RWPE2 (cell line): Measurements from ENCODE around the gene MMRN2.
"Not testable (repeated sequence)": the region's sequence is repeated elsewhere in the genome, so short reads cannot be mapped to it uniquely, and the experiment has no call there.

ENCODE experiments used
- ATAC-seq: fragments of 200-7000 bp; cut with Tn5 transposase; 3 replicates; pipeline ENCODE4 v1.9.1; 2021; ENCODE audit warnings: low read depth
- DNase-seq: peaks from one replicate; pipeline ENCODE4 v3.0.0-alpha.2; 2020; ENCODE audit warnings: low spot score
- H3K27ac ChIP-seq: fragments of 450-650 bp; 2 replicates; pipeline ENCODE4 v1.5.1; 2017; ENCODE audit warnings: mild to moderate bottlenecking; ENCODE audit not compliant: poor library complexity, severe bottlenecking
- H3K27me3 ChIP-seq: fragments of 250-450 bp; sonication (Bioruptor Pico); 2 replicates; pipeline ENCODE4 v1.5.1; 2021; ENCODE audit warnings: mild to moderate bottlenecking, moderate library complexity; ENCODE audit not compliant: insufficient read depth, poor library complexity, severe bottlenecking
- H3K36me3 ChIP-seq: fragments of 250-450 bp; sonication (Bioruptor Pico); 2 replicates; pipeline ENCODE4 v1.5.1; 2020; ENCODE audit warnings: low read depth, mild to moderate bottlenecking, moderate library complexity
- H3K4me1 ChIP-seq: fragments of 250-450 bp; sonication (Bioruptor Pico); 2 replicates; pipeline ENCODE4 v1.5.1; 2021; ENCODE audit warnings: mild to moderate bottlenecking, moderate library complexity; ENCODE audit not compliant: insufficient read depth, poor library complexity, severe bottlenecking
- H3K4me3 ChIP-seq: fragments of 250-450 bp; sonication (Bioruptor Pico); 2 replicates; pipeline ENCODE4 v1.5.1; 2021; ENCODE audit warnings: mild to moderate bottlenecking, moderate library complexity; ENCODE audit not compliant: severe bottlenecking
- H3K9me3 ChIP-seq: fragments of 250-450 bp; sonication (Bioruptor Pico); 2 replicates; pipeline ENCODE4 v1.5.1; 2021; ENCODE audit warnings: mild to moderate bottlenecking, moderate library complexity; ENCODE audit not compliant: severe bottlenecking
- TF ChIP-seq, protein P1 (sequence below): fragments of 450-650 bp; IDR thresholded peaks from one replicate; pipeline ENCODE4 v1.5.1; 2017; ENCODE audit warnings: mild to moderate bottlenecking, moderate library complexity; ENCODE audit not compliant: poor library complexity, severe bottlenecking

MMRN2 gene, protein sequence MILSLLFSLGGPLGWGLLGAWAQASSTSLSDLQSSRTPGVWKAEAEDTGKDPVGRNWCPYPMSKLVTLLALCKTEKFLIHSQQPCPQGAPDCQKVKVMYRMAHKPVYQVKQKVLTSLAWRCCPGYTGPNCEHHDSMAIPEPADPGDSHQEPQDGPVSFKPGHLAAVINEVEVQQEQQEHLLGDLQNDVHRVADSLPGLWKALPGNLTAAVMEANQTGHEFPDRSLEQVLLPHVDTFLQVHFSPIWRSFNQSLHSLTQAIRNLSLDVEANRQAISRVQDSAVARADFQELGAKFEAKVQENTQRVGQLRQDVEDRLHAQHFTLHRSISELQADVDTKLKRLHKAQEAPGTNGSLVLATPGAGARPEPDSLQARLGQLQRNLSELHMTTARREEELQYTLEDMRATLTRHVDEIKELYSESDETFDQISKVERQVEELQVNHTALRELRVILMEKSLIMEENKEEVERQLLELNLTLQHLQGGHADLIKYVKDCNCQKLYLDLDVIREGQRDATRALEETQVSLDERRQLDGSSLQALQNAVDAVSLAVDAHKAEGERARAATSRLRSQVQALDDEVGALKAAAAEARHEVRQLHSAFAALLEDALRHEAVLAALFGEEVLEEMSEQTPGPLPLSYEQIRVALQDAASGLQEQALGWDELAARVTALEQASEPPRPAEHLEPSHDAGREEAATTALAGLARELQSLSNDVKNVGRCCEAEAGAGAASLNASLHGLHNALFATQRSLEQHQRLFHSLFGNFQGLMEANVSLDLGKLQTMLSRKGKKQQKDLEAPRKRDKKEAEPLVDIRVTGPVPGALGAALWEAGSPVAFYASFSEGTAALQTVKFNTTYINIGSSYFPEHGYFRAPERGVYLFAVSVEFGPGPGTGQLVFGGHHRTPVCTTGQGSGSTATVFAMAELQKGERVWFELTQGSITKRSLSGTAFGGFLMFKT

DNA sequence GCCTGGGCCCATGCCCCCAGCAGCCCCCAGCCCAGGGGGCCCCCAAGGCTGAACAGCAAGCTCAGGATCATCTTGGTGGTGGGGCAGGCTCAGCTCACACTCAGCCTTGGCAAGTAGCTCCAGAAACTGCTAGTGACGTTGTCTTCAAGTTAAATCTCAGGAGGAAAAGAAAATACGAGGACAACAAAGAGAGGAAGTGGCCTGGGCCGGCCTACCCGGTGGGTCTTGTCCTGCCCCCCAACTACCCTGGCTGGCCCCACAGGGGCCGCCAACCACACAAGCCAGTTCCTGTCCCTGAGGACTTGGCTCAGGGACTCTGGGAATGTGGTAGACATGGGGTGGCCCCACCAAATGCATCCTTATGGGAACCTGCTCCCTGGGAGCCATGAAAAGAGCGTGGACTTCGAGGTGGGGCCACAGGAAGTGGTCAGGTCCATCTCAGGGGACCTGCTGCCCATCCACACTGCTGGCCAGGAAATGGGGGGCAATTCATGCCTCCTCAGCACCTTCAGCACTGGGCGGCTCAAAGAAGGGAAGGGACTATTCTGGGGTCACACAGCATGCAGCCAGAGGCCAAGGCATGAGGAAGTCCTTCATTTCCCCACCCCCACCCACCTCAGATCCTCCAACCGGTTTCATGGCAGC is at the start of gene MMRN2:
MMRN2 (minus strand) TSS at position 145 of the 645 bp plus-strand sequence; CDS start at position 71, 74 bp downstream.
- ATAC-seq (no peak), DNase-seq (no peak)
- Histone ChIP-seq H3K4me1 (peaks cover 23% of the 10 kb centered on the region), H3K27me3 (no peaks in the 10 kb centered on the region), H3K9me3 (no peaks in the 10 kb centered on the region), H3K4me3 (no peak within 1 kb of the TSS), H3K36me3 (no peaks in the 10 kb centered on the region), H3K27ac (peak within 1 kb of the TSS; percentile 70)
- TF ChIP-seq, protein P1, sequence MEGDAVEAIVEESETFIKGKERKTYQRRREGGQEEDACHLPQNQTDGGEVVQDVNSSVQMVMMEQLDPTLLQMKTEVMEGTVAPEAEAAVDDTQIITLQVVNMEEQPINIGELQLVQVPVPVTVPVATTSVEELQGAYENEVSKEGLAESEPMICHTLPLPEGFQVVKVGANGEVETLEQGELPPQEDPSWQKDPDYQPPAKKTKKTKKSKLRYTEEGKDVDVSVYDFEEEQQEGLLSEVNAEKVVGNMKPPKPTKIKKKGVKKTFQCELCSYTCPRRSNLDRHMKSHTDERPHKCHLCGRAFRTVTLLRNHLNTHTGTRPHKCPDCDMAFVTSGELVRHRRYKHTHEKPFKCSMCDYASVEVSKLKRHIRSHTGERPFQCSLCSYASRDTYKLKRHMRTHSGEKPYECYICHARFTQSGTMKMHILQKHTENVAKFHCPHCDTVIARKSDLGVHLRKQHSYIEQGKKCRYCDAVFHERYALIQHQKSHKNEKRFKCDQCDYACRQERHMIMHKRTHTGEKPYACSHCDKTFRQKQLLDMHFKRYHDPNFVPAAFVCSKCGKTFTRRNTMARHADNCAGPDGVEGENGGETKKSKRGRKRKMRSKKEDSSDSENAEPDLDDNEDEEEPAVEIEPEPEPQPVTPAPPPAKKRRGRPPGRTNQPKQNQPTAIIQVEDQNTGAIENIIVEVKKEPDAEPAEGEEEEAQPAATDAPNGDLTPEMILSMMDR = no peak

DNA sequence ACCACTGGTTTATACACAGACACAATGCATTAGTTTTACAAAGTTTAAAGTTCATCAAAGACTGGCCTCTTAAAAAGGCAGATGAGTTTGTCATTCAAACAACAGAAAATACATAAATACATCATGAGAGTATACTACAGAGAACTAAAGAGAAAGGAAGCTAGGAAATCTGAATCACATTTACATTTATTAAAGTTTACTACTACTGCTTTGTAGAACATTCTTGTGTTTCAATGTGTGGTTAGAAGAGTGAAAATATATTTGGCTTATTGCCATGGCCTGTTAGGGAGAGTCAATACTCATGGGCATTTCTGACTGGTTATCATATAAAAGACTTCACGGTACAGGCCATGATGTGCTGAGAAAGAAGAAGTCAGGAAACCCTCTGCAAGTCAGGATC is 49.7 kb upstream of the MMRN2 start:
- H3K36me3 ChIP-seq, H3K27me3 ChIP-seq, ATAC-seq, H3K4me3 ChIP-seq, H3K9me3 ChIP-seq, H3K4me1 ChIP-seq, DNase-seq, H3K27ac ChIP-seq: not testable (repeated sequence)

DNA sequence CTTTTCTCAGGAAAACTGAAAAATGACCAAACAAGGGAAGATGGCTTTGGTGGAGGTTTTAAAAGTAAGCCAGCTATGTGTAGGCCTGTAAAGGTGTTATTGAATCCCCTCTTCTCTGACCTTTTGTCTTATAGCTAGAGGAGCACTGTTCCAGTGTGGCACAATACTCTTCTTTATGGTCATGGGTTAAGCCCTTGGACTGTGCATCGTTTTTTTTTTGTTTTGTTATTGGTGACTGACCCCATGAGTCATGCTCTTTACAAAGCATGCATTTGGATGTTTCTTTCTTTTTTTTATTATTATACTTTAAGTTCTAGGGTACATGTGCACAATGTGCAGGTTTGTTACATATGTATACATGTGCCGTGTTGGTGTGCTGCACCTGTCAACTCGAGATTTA is 43.1 kb upstream of the MMRN2 start:
- Histone ChIP-seq H3K4me1 (no peaks in the 10 kb centered on the region), H3K27ac (no peak overlapping the region), H3K4me3 (no peak overlapping the region), H3K36me3 (no peaks in the 10 kb centered on the region), H3K9me3 (no peaks in the 10 kb centered on the region), H3K27me3 (no peaks in the 10 kb centered on the region)
- no peak for ATAC-seq
- TF ChIP-seq, protein P1 = no peak
- DNase-seq = no peak

DNA sequence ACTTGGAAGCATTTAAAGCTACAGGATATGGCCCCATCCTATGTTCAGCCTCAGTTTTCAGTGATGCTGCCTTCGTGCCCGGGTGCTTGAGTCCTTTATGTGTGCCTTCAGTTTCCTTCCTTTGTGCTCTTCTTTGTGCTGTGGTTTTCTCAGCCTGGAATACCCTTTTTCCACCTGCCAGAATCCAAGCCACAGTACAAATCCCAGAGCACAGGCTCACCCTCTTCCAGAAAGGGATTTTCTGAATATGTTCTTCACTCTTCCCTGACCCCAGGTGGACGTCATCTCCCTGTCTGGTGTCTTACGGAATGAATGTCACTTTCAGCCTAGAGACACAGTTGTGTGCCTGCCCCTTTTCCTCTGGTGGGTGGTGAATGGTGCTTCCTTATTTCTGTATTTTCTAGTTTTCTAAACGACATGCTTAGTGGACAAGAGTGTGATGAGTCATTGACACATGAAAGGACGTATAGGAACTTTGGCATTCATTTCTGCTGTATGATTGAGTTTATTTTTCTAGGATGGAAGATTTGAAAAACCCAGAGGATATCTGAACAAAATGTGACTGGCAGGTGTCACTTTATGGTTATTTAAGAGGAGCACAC is 42.5 kb upstream of the MMRN2 start:
- not testable (repeated sequence) for H3K27ac ChIP-seq, H3K27me3 ChIP-seq, H3K4me1 ChIP-seq, H3K36me3 ChIP-seq, DNase-seq, H3K4me3 ChIP-seq, H3K9me3 ChIP-seq, ATAC-seq

DNA sequence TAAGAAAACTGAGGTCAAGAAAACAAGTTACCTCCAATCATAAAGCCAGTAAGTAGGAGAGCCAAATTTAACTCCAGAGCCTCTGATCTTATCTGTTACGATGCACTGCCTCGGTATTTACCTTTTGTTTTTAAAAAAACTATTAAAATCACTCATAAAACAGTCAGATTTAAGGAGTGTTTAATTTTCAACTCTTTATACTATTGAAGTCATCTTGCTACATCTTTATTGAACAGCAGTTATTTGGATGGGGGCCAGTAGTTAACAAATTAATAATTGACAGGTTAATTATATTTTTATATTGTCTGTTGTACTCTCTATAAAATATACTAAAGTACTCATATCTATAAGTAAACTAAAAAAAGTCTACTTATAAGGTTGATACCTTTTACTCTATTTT is 35.5 kb upstream of the MMRN2 start:
- DNase-seq (no peak), ATAC-seq (no peak)
- Histone ChIP-seq H3K4me1 (no peaks in the 10 kb centered on the region), H3K27ac (no peak overlapping the region), H3K4me3 (no peak overlapping the region), H3K27me3 (no peaks in the 10 kb centered on the region), H3K9me3 (no peaks in the 10 kb centered on the region), H3K36me3 (no peaks in the 10 kb centered on the region)
- TF ChIP-seq, protein P1 = no peak
